Mesenchymal stem cell (in vitro differentiated cells and primary cell): ENCODE results near the gene MYO6.

Source experiments
- DNase-seq: peaks from one replicate; pipeline ENCODE4 v3.0.0-alpha.2; 2013
- H2AFZ ChIP-seq: one replicate; pipeline ENCODE4 v1.6.1; 2013; ENCODE audit warnings: low read depth, mild to moderate bottlenecking, control low read depth, inconsistent platforms, low read length, moderate library complexity
- H2AK5ac ChIP-seq: 2 replicates; pipeline ENCODE4 v1.6.1; 2013; ENCODE audit warnings: low read length, moderate library complexity, mild to moderate bottlenecking, inconsistent platforms; ENCODE audit not compliant: severe bottlenecking
- H2BK120ac ChIP-seq: one replicate; pipeline ENCODE4 v1.6.1; 2013; ENCODE audit warnings: low read depth, mild to moderate bottlenecking, inconsistent platforms, low read length, moderate library complexity
- H2BK12ac ChIP-seq, 2 experiments: one replicate each; pipeline ENCODE4 v1.6.1; 2013; ENCODE audit warnings: inconsistent platforms in 2 of 2, low read length in 2 of 2, mild to moderate bottlenecking in 2 of 2, moderate library complexity in 2 of 2, control low read depth in 1 of 2
- H2BK15ac ChIP-seq: one replicate; pipeline ENCODE4 v1.6.1; 2013; ENCODE audit warnings: mild to moderate bottlenecking, low read depth, inconsistent platforms; ENCODE audit not compliant: poor library complexity, severe bottlenecking
- H2BK5ac ChIP-seq: 2 replicates; pipeline ENCODE4 v1.6.1; 2013; ENCODE audit warnings: low read depth, mild to moderate bottlenecking, low read length, control low read depth, inconsistent platforms; ENCODE audit not compliant: poor library complexity, severe bottlenecking
- H3K14ac ChIP-seq, 2 experiments: one replicate each; pipeline ENCODE4 v1.6.1; 2013; ENCODE audit warnings: inconsistent platforms in 2 of 2, low read length in 2 of 2, control low read depth in 1 of 2, mild to moderate bottlenecking in 1 of 2, moderate library complexity in 1 of 2
- H3K18ac ChIP-seq, 2 experiments: one replicate each; pipeline ENCODE4 v1.6.1; 2013; ENCODE audit warnings: inconsistent platforms in 2 of 2, low read length in 2 of 2, control low read depth in 1 of 2, low read depth in 1 of 2, mild to moderate bottlenecking in 1 of 2
- H3K23ac ChIP-seq, 2 experiments: one replicate each; pipeline ENCODE4 v1.6.1; 2013; ENCODE audit warnings: inconsistent platforms in 2 of 2, low read length in 2 of 2, mild to moderate bottlenecking in 2 of 2, moderate library complexity in 2 of 2, control low read depth in 1 of 2
- H3K27ac ChIP-seq: 2 replicates; pipeline ENCODE4 v1.5.1; 2013; ENCODE audit warnings: mild to moderate bottlenecking, moderate library complexity, low read length, control low read depth, inconsistent platforms; ENCODE audit not compliant: poor library complexity, severe bottlenecking
- H3K27me3 ChIP-seq, 2 experiments: 2 replicates each; pipeline versions ENCODE4 v1.6.1 to v1.7.0; 2013; ENCODE audit warnings: low read length in 2 of 2, mild to moderate bottlenecking in 2 of 2, moderate library complexity in 2 of 2, control low read depth in 1 of 2, inconsistent platforms in 1 of 2; ENCODE audit not compliant: control insufficient read depth in 1 of 2, insufficient read depth in 1 of 2
- H3K36me3 ChIP-seq, 2 experiments: 2 replicates each; pipeline versions ENCODE4 v1.6.1 to v1.7.0; 2013; ENCODE audit warnings: low read length in 2 of 2, control low read depth in 1 of 2, inconsistent platforms in 1 of 2, low read depth in 1 of 2, mild to moderate bottlenecking in 1 of 2; ENCODE audit not compliant: insufficient read depth in 2 of 2, control insufficient read depth in 1 of 2
- H3K4ac ChIP-seq, 2 experiments: one replicate each; pipeline ENCODE4 v1.6.1; 2013; ENCODE audit warnings: inconsistent platforms in 2 of 2, low read length in 2 of 2, mild to moderate bottlenecking in 2 of 2, moderate library complexity in 2 of 2, control low read depth in 1 of 2, low read depth in 1 of 2
- H3K4me1 ChIP-seq: 2 replicates; pipeline ENCODE4 v1.6.1; 2013; ENCODE audit warnings: low read depth, low read length, control low read depth; ENCODE audit not compliant: control insufficient read depth, insufficient read depth
- H3K4me2 ChIP-seq: 2 replicates; pipeline ENCODE4 v1.6.1; 2013; ENCODE audit warnings: low read length, mild to moderate bottlenecking, inconsistent platforms; ENCODE audit not compliant: poor library complexity, severe bottlenecking
- H3K4me3 ChIP-seq, 2 experiments: 2 replicates each; pipeline versions ENCODE4 v1.5.1 to v1.7.0; 2013; ENCODE audit warnings: low read length in 2 of 2, mild to moderate bottlenecking in 2 of 2, control low read depth in 1 of 2, low read depth in 1 of 2; ENCODE audit not compliant: insufficient read depth in 1 of 2
- H3K79me1 ChIP-seq: replicated peaks from 2 replicates; pipeline ENCODE4 v1.6.1; 2013; ENCODE audit warnings: mild to moderate bottlenecking, control low read depth, low read length, inconsistent platforms; ENCODE audit not compliant: poor library complexity, severe bottlenecking
- H3K9ac ChIP-seq: 2 replicates; pipeline ENCODE4 v1.7.0; 2013; ENCODE audit warnings: mild to moderate bottlenecking, low read length, moderate library complexity
- H3K9me3 ChIP-seq: 2 replicates; pipeline ENCODE4 v1.7.0; 2013; ENCODE audit warnings: mild to moderate bottlenecking, low read length; ENCODE audit not compliant: control insufficient read depth
- H4K8ac ChIP-seq: one replicate; pipeline ENCODE4 v1.6.1; 2013; ENCODE audit warnings: inconsistent platforms, mild to moderate bottlenecking, low read length, moderate library complexity
- H4K91ac ChIP-seq: one replicate; pipeline ENCODE4 v1.6.1; 2013; ENCODE audit warnings: mild to moderate bottlenecking, low read length, inconsistent platforms
- WGBS: methylation state at CpG from one replicate; pipeline ENCODE4 v1.1.7; 2013; ENCODE audit warnings: mixed read lengths; 5-methylcytosine and 5-hydroxymethylcytosine counted together

Gene MYO6

GRCh38 chr6:75748003-75748742, 866 bp upstream of the MYO6 start:
- Histone ChIP-seq H3K23ac (no peak overlapping the region), H3K36me3 (no peaks in the 10 kb centered on the region), H3K4ac (peak overlapping the region; percentile 35 to 81), H3K9me3 (no peaks in the 10 kb centered on the region), H2AFZ (peak overlapping the region; percentile 87), H3K4me3 (peak overlapping the region; percentile 100), H4K8ac (peak overlapping the region; percentile 52), H2BK120ac (peak overlapping the region; percentile 93), H2BK15ac (peak overlapping the region; percentile 82), H3K27me3 (peaks cover 0 to 2% of the 10 kb centered on the region in 2 experiments), H3K4me1 (peaks cover 6% of the 10 kb centered on the region), H3K27ac (peak overlapping the region; percentile 77), H3K79me1 (peaks cover 4% of the 10 kb centered on the region), H3K14ac (peak overlapping the region; percentile 1 to 95), H3K9ac (peak overlapping the region; percentile 98), H3K4me2 (peak overlapping the region; percentile 96), H2AK5ac (no peak overlapping the region), H2BK5ac (peak overlapping the region; percentile 45), H2BK12ac (peak overlapping the region; percentile 63 to 97), H4K91ac (peak overlapping the region; percentile 85), H3K18ac (peak overlapping the region; percentile 85 to 97)
- WGBS, result 19% methylated on average over 14 of the region's 17 CpGs
- DNase-seq, result no peak

- WGBS, result 7% methylated on average over 2 of the region's 2 CpGs
These were observed 2.4 kb downstream of the MYO6 start for GRCh38 chr6:75751443-75751842.

GRCh38 chr6:75752365-75752764, 3.3 kb downstream of the MYO6 start:
- Histone ChIP-seq H3K79me1 (peaks cover 10% of the 10 kb centered on the region), H3K4me2 (peak overlapping the region; percentile 22), H2BK120ac (peak overlapping the region; percentile 49), H3K36me3 (no peaks in the 10 kb centered on the region), H3K9me3 (no peaks in the 10 kb centered on the region), H3K9ac (peak overlapping the region; percentile 21), H4K91ac (no peak overlapping the region), H4K8ac (no peak overlapping the region), H3K23ac (no peak overlapping the region), H3K14ac (no peak overlapping the region), H2BK15ac (no peak overlapping the region), H2BK12ac (no peak overlapping the region), H2BK5ac (no peak overlapping the region), H2AFZ (no peak overlapping the region), H2AK5ac (no peak overlapping the region), H3K18ac (peak overlapping the region; percentile 49 to 62), H3K27me3 (no peaks in the 10 kb centered on the region), H3K4ac (no peak overlapping the region), H3K27ac (peak overlapping the region; percentile 5), H3K4me3 (no peak overlapping the region), H3K4me1 (peaks cover 13% of the 10 kb centered on the region)
- 60% methylated on average over 3 of the region's 3 CpGs for WGBS
- peak; percentile 36 for DNase-seq

More at GRCh38 chr6:75751443-75751842, 2.4 kb downstream of the MYO6 start:
- no peaks in the 10 kb centered on the region for H3K27me3 ChIP-seq
- no peak overlapping the region for H3K18ac ChIP-seq
- H2BK5ac ChIP-seq, result no peak overlapping the region
- H3K36me3 ChIP-seq, result no peaks in the 10 kb centered on the region
- peak overlapping the region; percentile 18 for H3K9ac ChIP-seq
- H3K23ac ChIP-seq, result no peak overlapping the region
- DNase-seq, result peak; percentile 91
- H2BK120ac ChIP-seq, result no peak overlapping the region
- H3K4me1 ChIP-seq, result peaks cover 12% of the 10 kb centered on the region
- no peak overlapping the region for H2AFZ ChIP-seq
- no peak overlapping the region for H3K14ac ChIP-seq
- H3K9me3 ChIP-seq, result no peaks in the 10 kb centered on the region
- H4K91ac ChIP-seq, result no peak overlapping the region
- no peak overlapping the region for H2BK15ac ChIP-seq
- no peak overlapping the region for H3K4me2 ChIP-seq
- no peak overlapping the region for H2AK5ac ChIP-seq
- H2BK12ac ChIP-seq, result no peak overlapping the region
- no peak overlapping the region for H3K4ac ChIP-seq
- H3K27ac ChIP-seq, result peak overlapping the region; percentile 9
- H4K8ac ChIP-seq, result no peak overlapping the region
- no peak overlapping the region for H3K4me3 ChIP-seq
- H3K79me1 ChIP-seq, result peaks cover 7% of the 10 kb centered on the region

- Histone ChIP-seq H3K23ac (no peak overlapping the region), H2AK5ac (no peak overlapping the region), H3K14ac (no peak overlapping the region), H4K91ac (no peak overlapping the region), H3K9me3 (no peaks in the 10 kb centered on the region), H2BK5ac (no peak overlapping the region), H3K36me3 (no peaks in the 10 kb centered on the region), H3K79me1 (peaks cover 7% of the 10 kb centered on the region), H2AFZ (no peak overlapping the region), H3K27me3 (no peaks in the 10 kb centered on the region), H3K18ac (no peak overlapping the region), H2BK12ac (no peak overlapping the region), H2BK120ac (no peak overlapping the region), H3K4me3 (no peak overlapping the region), H3K27ac (no peak overlapping the region), H2BK15ac (no peak overlapping the region), H3K4me2 (no peak overlapping the region), H4K8ac (no peak overlapping the region), H3K4ac (no peak overlapping the region), H3K9ac (no peak overlapping the region), H3K4me1 (peaks cover 10% of the 10 kb centered on the region)
- peak; percentile 59 for DNase-seq
- WGBS, result 80% methylated on average over 2 of the region's 5 CpGs
These were observed 6.7 kb downstream of the MYO6 start for GRCh38 chr6:75755704-75756103.
